ENCODE data around the gene ZNF429.

ZNF429 gene

GRCh38 chr19:21505459-21506451 lies at the start of gene ZNF429:
TSS of gene ZNF429 (plus strand) at chr19:21505602. CDS start at chr19:21505772, 170 bp downstream.
- 0 out of 2 replicates have a peak, but pooled peaks have one; percentile 10 for TF ChIP-seq CTCF (IDR thresholded peaks at IDR 0.05; ENCODE audit: control insufficient read depth, extremely low read depth, insufficient read depth)
- DNase-seq (ENCODE audit: low read depth), result peak; percentile 87
- H3K4me3 ChIP-seq (ENCODE audit: low read depth, low read length), result peak within 1 kb of the TSS; percentile 92

GRCh38 chr19:21460686-21461085 lies 44.7 kb upstream of the ZNF429 start:
- H3K4me3 ChIP-seq (ENCODE audit: low read depth, low read length), result no peak overlapping the region
- no peak for DNase-seq (ENCODE audit: low read depth)
- no peak for TF ChIP-seq CTCF (IDR thresholded peaks at IDR 0.05; ENCODE audit: control insufficient read depth, extremely low read depth, insufficient read depth)

GRCh38 chr19:21462540-21462939 lies 42.9 kb upstream of the ZNF429 start:
- TF ChIP-seq CTCF (IDR thresholded peaks at IDR 0.05; ENCODE audit: control insufficient read depth, extremely low read depth, insufficient read depth), result no peak
- no peak for DNase-seq (ENCODE audit: low read depth)
- peak overlapping the region; percentile 62 for H3K4me3 ChIP-seq (ENCODE audit: low read depth, low read length)

GRCh38 chr19:21463449-21464105 lies 41.8 kb upstream of the ZNF429 start:
- H3K4me3 ChIP-seq (ENCODE audit: low read depth, low read length), result peak overlapping the region; percentile 62
- peak; percentile 69 for DNase-seq (ENCODE audit: low read depth)
- TF ChIP-seq CTCF (IDR thresholded peaks at IDR 0.05; ENCODE audit: control insufficient read depth, extremely low read depth, insufficient read depth), result no peak

- no peak for DNase-seq (ENCODE audit: low read depth)
- TF ChIP-seq CTCF (IDR thresholded peaks at IDR 0.05; ENCODE audit: control insufficient read depth, extremely low read depth, insufficient read depth), result no peak
- no peak overlapping the region for H3K4me3 ChIP-seq (ENCODE audit: low read depth, low read length)
Observed at GRCh38 chr19:21466627-21467026, 38.8 kb upstream of the ZNF429 start.

- DNase-seq (ENCODE audit: low read depth), result no peak
- H3K4me3 ChIP-seq (ENCODE audit: low read depth, low read length), result no peak overlapping the region
- TF ChIP-seq CTCF (IDR thresholded peaks at IDR 0.05; ENCODE audit: control insufficient read depth, extremely low read depth, insufficient read depth), result 0 out of 2 replicates have a peak, but pooled peaks have one; percentile 14
Observed at GRCh38 chr19:21468791-21469190, 36.6 kb upstream of the ZNF429 start.

All from LNCaP clone FGC (cell line).